ENCODE results near the gene PCDHGA12. TPM values are rescaled to one million over a fixed set of nuclear protein-coding genes. Genes with fewer than 3 reads are reported as not detected.

PCDHGA12 gene
- total and polyA plus RNA-seq, 2 of the 8 experiments (the other 6 are each of a cell fraction or from before 2014, with no cell fraction given), result 0.88 to 1.3 TPM

- TF ChIP-seq BRCA1 (IDR thresholded peaks at IDR 0.05; ENCODE audit: low read depth, low read length), result no peak
- TF ChIP-seq CEBPB (IDR thresholded peaks at IDR 0.05; ENCODE audit: low read depth, low read length), result no peak
Observed at GRCh38 chr5:141422742-141423291, 7.5 kb upstream of the PCDHGA12 start (continued).
